GM19099 (cell line): Measurements from ENCODE around the gene GRIP2.

Experiments used
- POLR2A ChIP-seq: IDR thresholded peaks from 3 replicates; pipeline ENCODE4 v1.6.1; 2011; ENCODE audit warnings: low read depth; ENCODE audit not compliant: insufficient read length; ENCODE audit errors: extremely low read depth

Gene GRIP2

DNA sequence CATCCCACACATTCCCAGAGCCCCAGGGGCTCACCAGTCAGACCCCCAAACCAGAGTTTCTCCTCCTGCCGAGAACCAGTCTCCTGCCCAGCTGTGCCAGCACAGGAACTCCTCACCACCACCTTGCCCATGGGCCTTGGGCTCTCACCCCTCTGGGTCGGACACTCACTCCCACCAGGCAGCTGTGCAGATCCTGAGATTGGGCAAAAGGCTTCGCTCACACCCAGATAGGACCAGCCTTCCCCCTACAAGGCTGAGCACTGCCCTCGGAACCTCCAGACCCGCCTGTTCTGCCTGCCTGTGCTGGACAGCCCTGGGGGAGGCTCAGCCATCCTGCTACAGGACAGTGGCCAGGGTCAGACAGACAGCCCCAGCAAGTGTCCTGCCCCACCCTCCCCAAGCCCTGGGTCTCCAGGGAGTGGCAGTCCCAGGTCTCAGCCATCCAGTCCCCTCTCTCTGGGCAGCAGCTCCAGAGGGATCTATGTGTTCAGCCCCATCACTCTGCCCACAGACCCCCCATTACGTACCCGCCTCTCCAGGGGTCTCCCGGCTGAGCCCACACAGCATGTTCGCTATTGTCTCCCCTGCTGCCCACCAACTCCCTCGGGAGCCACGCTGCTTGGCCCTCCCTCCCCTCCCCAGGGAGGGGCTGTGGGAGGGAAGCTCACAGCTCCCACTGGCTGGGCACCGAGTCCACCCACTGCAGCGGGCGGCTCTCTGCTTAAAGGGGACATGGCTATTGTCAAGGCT, at the start of gene GRIP2:
Gene GRIP2, minus strand, starts transcription at position 601 of the 750 bp plus-strand sequence. Its CDS starts 34 bp downstream, at position 567.
- no peak for TF ChIP-seq POLR2A

- no peak for TF ChIP-seq POLR2A
Observed at GRCh38 chr3:14588425-14589112, 48.4 kb upstream of the GRIP2 start.

DNA sequence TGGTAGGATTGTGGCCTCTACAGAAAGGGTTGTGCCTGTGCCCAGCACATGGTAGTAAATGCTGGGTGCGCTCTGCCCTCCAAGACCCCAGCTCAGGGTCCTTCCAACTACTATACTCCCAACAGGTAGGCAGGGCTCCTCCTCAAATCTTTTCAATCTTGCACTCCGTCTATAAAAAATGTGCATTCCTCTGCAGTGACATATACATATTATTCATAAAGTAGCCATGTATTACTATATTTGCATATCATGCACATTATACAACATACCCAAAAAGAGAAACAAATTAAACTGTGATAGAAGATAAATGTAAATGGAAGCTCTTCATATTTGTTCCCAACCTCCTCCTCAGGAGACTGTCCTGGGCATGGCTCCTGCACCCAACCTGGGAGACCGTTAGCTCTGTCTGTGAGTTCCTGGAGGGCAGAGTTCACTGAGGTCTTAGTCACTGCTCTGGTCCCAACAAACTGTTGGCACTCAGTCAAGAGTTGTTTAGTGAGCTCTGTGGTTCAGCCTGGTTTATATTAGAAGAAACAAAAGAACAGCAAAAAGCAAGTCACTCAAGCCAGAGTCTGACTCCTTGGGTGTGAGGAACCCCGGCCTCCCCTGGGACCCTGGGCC, 47.7 kb upstream of the GRIP2 start:
- TF ChIP-seq POLR2A: no peak

GRCh38 chr3:14586611-14587010, 46.5 kb upstream of the GRIP2 start:
- no peak for TF ChIP-seq POLR2A

DNA sequence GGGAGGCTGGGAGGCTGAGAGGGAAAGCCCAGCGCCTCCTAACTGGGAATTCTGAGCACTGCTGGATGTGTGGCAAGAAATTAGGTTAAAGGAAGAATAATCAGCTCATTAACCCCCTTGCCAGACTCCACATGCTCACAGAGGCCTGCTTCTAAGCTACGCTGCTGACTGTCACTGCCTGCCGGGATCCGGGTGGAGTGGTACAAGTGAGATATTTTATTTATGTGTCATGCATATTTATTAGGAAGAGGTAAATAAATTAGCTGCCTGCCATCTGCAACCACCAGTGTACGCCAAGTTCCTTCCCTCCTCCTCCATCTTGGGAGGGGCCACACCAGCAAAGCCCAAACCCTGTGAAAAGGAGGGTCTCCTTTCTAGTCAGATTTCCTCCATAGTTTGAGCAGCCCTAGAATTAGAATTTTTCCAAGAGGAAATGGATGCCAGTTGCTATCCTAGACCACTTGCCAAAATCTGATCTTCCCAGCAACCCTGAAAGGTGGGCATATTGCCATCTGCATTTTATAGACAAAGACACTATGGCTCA, 43.5 kb upstream of the GRIP2 start:
- TF ChIP-seq POLR2A: no peak

DNA sequence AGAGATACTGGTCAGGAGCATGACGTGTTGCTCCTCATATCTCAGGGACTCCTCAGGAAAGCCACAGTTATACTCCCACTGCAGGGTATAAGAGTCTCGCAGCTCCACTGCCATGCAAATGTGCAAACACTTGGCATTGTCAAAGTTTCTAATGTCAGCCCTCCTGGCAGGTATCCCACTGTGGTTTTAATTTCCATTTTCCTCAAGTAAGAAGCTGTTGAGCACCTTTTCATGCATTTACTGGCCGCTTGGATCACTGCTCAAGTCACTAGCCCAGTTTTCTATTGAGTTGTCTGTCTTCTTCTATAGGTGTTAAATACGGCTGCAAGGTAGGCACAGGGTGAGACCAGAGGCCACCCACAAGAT, 41.9 kb upstream of the GRIP2 start:
- no peak for TF ChIP-seq POLR2A

- no peak for TF ChIP-seq POLR2A
Observed at GRCh38 chr3:14581334-14582044, 41.3 kb upstream of the GRIP2 start.

DNA sequence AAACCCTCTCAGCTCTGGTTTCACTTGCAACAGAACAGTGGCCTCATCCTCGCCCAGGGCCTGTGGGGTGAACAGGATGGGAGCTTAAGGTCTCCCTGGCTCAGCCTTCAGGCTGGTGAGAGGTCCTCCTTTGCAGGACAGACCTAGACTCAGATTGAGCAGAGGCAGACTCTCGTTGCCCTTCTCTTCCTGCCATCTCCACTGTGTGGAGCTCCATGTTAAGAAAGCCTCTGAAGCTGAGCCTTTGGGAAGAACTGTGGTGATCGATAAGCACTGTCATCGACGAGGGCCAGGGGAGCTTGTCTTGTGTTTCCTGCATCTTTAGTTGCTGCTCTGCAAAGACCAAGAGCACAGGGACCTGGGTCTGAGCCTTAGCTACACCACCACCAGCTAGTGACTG, 37.8 kb upstream of the GRIP2 start:
- no peak for TF ChIP-seq POLR2A

DNA sequence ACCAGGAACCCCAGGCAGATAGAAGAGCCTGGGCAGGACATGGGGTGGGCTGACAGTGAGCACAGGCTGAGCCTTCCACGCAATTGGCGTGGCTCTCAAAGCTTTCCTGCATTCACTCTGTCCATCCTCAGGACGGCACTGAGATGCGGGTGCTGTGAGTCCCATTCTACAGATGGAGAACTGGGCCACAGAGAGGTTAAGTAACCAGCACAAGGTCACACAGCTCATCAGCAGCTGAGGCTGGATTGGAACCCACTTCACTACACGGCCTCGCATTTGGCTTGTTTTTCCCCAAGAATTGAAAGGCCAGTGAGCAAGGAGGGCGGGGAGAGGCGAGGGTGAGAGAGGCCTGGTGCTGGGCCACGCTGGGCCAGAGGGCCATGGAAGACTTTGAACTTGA, 36.0 kb upstream of the GRIP2 start:
- TF ChIP-seq POLR2A: no peak

DNA sequence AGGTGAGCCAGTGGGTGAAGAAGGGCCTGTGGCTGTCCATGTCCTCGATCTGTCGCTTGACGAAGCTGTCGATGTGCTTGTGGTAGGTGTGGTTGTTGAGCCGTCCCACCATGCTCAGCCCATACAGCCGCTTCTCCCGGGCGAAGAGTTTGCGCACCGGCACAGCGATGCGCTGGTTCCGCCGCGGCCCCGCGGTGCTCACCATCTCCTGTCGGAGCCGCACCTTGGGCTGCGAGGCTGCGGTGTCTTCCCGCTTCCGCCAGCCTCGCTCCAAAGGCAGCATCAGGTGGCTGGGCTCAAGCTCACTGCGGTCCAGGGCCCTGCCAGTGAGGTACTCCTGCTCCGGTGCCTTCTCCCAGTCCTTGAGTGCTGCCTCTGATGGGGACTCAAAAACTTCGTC, 34.0 kb upstream of the GRIP2 start:
- no peak for TF ChIP-seq POLR2A

- TF ChIP-seq POLR2A: no peak
Observed at GRCh38 chr3:14573706-14574105, 33.6 kb upstream of the GRIP2 start.

- TF ChIP-seq POLR2A: no peak
Observed at GRCh38 chr3:14570864-14571263, 30.7 kb upstream of the GRIP2 start.

DNA sequence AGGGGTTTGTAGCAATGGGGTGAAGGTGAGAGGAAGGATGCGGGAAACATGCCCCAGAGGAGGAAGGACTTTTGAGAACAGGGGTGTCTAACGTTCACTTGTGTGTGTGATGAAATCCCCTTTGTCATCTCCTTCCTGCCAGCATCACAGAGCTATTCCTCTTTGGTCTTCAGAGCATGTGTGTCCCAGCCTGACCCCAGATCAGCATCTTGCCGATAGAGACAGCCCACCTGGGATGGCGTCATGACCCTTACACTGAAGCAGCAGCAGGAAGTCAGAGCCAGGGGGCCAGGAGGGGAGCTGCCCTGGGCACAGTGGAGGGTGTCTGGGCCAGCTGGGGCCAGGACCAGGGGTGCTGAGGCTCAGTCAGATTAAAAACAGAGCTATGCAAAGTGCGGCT, 29.9 kb upstream of the GRIP2 start:
- TF ChIP-seq POLR2A: no peak

- TF ChIP-seq POLR2A: no peak
Observed at GRCh38 chr3:14569474-14570000, 29.4 kb upstream of the GRIP2 start.

GRCh38 chr3:14568269-14568668, 28.1 kb upstream of the GRIP2 start:
- no peak for TF ChIP-seq POLR2A
